GM18502 (cell line): ENCODE data around the gene MUC5B.

Experiments used
- ATAC-seq: cut with Tn5 transposase; IDR thresholded peaks from one replicate; pipeline ENCODE4 v1.9.1; 2021; ENCODE audit warnings: mild to moderate bottlenecking; ENCODE audit not compliant: unreplicated experiment, poor library complexity

Gene MUC5B

GRCh38 chr11:1278766-1279673 is 56.2 kb downstream of the MUC5B start:
- no peak for ATAC-seq

- no peak for ATAC-seq
Measured at GRCh38 chr11:1279674-1280055, 56.8 kb downstream of the MUC5B start.

- no peak for ATAC-seq
Measured at GRCh38 chr11:1280116-1281035, 57.5 kb downstream of the MUC5B start.

GRCh38 chr11:1281326-1281973 is 58.6 kb downstream of the MUC5B start:
- no peak for ATAC-seq

DNA sequence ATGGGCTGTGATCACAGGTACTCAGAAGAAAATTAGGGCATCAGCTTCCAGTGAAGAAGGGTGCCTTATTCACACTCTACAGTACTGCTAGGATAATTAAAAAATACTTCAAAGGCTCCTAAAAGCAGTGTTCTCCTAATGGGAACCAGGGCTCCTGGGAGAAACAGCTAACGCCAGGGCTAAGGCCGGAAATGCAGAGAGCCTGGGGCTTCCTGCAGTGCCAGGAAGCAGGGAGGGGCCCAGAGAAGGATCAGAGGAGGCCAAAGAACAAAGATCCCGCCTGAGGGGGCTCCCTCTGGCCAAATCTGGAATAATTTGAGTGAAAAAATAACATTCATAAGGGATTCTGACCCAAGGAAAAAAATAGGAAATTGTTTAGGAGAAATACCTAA is 59.1 kb downstream of the MUC5B start:
- no peak for ATAC-seq

- no peak for ATAC-seq
Measured at GRCh38 chr11:1283091-1283511, 60.2 kb downstream of the MUC5B start.

GRCh38 chr11:1283906-1284305 is 61.0 kb downstream of the MUC5B start:
- ATAC-seq: no peak

DNA sequence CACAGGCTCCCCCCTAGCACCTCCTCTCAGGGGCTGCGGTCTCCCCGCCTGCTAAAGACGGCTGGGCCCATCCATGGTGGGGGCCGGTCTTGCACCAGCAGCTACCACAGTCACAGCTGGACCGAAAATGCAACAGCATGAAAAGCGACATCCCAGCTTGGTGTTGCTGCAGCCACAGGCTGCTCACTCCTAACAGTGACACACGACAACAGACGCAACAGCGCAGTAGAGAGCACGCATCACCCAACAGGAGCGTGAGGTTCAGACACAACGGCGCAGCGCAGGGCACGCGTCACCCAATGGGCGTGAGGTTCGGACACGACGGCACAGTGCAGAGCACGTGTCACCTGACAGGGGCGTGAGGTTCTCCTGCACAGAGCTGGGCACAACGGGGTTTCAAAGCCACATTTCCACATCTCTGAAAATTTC is 62.5 kb downstream of the MUC5B start:
- ATAC-seq: no peak

DNA sequence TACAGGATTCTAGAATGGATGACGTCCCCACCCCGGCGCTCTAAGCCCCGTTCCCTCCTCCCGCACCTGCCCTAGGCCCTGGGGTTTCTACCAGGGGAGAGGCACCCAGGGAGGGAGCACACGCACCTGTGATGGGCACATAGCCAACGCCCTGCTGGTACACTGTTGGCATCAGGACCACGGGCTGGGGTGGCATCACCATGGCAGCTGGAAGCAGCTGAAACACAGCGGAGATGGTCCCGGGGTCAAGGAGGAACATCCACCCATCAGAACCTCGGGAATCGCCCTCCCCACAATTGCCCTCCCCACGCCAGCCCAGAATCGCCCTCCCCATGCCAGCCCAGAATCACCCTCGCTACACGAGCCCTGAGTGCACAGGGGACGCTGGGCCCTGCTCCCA is 63.0 kb downstream of the MUC5B start:
- ATAC-seq: no peak

DNA sequence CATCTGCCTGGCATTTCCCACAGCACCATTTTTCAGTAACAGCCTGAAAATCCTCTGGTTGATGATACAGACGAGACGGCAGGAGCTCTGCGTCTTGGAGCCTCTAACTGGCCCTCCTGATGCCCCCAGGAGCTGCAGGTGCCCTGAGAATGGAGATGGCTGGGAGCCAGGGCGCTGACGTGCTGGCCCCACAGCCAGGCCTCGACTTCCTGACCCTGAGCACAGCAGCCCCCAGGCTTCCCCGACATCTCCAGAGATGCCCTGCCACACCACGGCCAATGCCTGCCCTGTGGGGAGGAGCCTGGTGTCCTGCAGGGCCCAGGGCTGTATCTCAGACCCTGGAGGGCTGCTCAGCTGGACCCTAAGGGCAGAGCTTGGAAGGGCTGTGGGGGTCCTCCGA is 65.1 kb downstream of the MUC5B start:
- no peak for ATAC-seq

- no peak for ATAC-seq
Measured at GRCh38 chr11:1288426-1289151, 65.7 kb downstream of the MUC5B start.

GRCh38 chr11:1289211-1289935 is 66.5 kb downstream of the MUC5B start:
- ATAC-seq: no peak

GRCh38 chr11:1290052-1291040 is 67.5 kb downstream of the MUC5B start:
- ATAC-seq: no peak

GRCh38 chr11:1291295-1292017 is 68.6 kb downstream of the MUC5B start:
- no peak for ATAC-seq

DNA sequence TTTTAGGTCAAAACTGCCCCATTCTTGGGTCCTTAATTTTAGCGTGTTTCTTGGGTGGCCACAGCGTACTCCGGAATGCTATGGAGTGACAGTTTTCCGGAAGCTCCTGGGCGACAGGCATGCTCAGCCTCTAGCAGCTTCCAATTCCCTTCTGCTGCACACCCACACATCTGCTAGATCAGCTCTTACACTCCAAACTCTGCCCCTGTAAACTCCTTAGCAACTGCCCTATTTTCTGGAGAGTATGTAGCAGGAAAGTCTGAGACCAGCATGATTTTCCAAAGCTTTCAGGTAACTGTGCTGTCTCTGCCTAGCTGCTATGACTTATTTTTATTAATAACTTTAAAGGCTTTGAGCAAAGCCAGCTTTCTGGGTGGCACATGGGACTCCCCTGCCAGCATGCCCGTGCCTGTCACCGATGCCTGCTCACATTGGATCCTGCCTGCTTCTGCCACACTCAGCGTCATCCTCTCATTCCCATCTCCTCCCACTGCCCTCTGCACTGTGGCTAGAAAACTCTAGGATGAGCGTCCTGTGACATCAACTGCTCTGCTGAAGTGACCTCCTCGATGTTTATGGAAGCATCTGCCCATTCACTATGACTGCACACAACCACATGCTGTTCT is 69.3 kb downstream of the MUC5B start:
- no peak for ATAC-seq

DNA sequence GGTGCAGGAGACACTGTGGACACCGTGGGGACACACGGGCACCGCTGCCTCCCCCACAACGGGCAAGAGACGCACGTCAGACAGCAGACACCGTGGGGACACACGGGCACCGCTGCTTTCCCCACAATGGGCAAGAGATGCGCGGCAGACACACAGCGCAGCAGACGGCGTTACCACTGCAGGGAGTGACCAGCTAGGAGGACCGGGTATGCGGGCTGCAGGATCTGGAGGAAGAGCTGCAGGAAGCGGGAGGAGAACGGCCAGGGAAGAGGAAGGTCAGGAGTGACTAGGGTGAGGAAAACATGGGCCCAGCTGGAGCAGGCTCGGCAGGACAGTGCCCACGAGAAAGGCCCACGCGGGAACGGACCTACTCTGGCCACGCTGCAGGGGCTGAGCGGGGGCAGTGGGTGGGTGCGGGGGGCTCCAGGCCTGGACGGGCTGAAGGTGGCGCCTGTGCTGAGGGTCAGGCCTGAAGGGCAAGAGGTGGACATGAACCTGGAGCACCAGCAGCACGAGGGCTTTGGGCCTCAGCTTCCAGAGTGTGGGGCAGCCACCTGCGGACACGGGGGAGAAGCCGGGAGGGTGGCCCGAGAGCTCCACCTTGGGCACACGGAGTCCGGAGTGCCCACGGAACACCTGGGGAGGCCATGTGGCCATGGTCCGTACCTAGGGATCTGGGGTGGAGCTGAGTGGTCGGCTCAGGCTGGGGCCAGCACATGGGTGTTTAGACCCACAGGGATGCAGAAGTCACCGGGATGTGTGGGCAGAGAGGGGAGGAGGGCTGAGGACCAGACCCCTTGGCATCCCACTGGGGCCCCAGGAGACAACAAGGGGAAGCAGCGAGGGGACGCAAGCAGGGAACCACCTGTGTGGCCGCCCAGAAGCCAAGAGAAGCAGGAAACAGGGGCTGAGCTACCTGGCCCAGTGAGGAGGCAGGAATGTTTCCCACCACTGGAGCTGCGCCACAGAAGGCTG is 70.1 kb downstream of the MUC5B start:
- ATAC-seq: no peak
